Panc1 (cell line): ENCODE results near the gene VPS13A. TPM values are rescaled to one million over a fixed set of nuclear protein-coding genes. Genes with fewer than 3 reads are reported as not detected.

Experiments
- ATAC-seq: fragments of 200-7000 bp; cut with Tn5 transposase; 2 replicates; pipeline ENCODE4 v1.9.1; 2020; ENCODE audit warnings: mild to moderate bottlenecking, moderate library complexity
- BruUV-seq: library from RNA; stranded (reverse); fragments of 400-500 nt; replicated peaks from 2 replicates; lab custom pipeline; 2021; lab: Mats Ljungman, UMichigan
- CTCF ChIA-PET: fragments of 300-600 bp; sonication (Branson Sonifier 250); formaldehyde crosslinking; loops from one replicate; lab custom pipeline; 2022; ENCODE audit warnings: antibody characterized with exemption; lab: Charles Lee
- POLR2A ChIA-PET: fragments of 300-600 bp; sonication (Branson Sonifier 250); formaldehyde crosslinking; loops from one replicate; lab custom pipeline; 2022; ENCODE audit warnings: antibody characterized with exemption; lab: Charles Lee
- DNase-seq: peaks from one replicate; pipeline ENCODE4 v3.0.0-alpha.2; 2010; ENCODE audit warnings: low read depth, low spot score
- H3K27ac ChIP-seq: 2 replicates; pipeline ENCODE4 v1.5.1; 2011; ENCODE audit warnings: mild to moderate bottlenecking, low read length, inconsistent platforms
- H3K27me3 ChIP-seq: fragments of 200-500 bp; sonication (Bioruptor generic); 2 replicates; pipeline ENCODE4 v1.6.0; 2014; ENCODE audit warnings: low read length, inconsistent platforms; ENCODE audit not compliant: control insufficient read depth, insufficient read depth
- H3K36me3 ChIP-seq: fragments of 200-500 bp; sonication (Bioruptor generic); 2 replicates; pipeline ENCODE4 v1.5.1; 2014; ENCODE audit warnings: inconsistent platforms, mild to moderate bottlenecking, low read length, moderate library complexity; ENCODE audit not compliant: control insufficient read depth, insufficient read depth
- H3K4me1 ChIP-seq: 2 replicates; pipeline ENCODE4 v1.5.1; 2011; ENCODE audit warnings: inconsistent platforms, mild to moderate bottlenecking, low read length, moderate library complexity; ENCODE audit not compliant: control insufficient read depth, insufficient read depth
- H3K4me3 ChIP-seq, 2 experiments: 2 replicates each; pipeline ENCODE4 v1.5.1; 2011 to 2012; ENCODE audit warnings: low read depth in 2 of 2, low read length in 2 of 2, mild to moderate bottlenecking in 2 of 2, inconsistent platforms in 1 of 2, moderate library complexity in 1 of 2
- H3K9me3 ChIP-seq: fragments of 200-500 bp; sonication (Bioruptor generic); 2 replicates; pipeline ENCODE4 v1.5.1; 2014; ENCODE audit warnings: low read depth, mild to moderate bottlenecking, inconsistent platforms, low read length, moderate library complexity; ENCODE audit not compliant: control insufficient read depth, insufficient read depth
- CTCF ChIP-seq: fragments of 450-650 bp; IDR thresholded peaks from 2 replicates; pipeline ENCODE4 v1.5.1; 2017; ENCODE audit warnings: mild to moderate bottlenecking
- POLR2AphosphoS5 ChIP-seq: IDR thresholded peaks from 2 replicates; pipeline ENCODE4 v1.6.1; 2012; ENCODE audit warnings: mild to moderate bottlenecking, low read depth, low read length, moderate library complexity
- REST ChIP-seq, 2 experiments: IDR thresholded peaks; 2 replicates each; pipeline ENCODE4 v1.6.1; 2011 to 2012; ENCODE audit warnings: low read depth in 2 of 2, control low read depth in 1 of 2, low read length in 1 of 2, mild to moderate bottlenecking in 1 of 2, moderate library complexity in 1 of 2; ENCODE audit not compliant: insufficient read depth in 1 of 2
- SIN3A ChIP-seq: IDR thresholded peaks from 2 replicates; pipeline ENCODE4 v1.6.1; 2012; ENCODE audit warnings: low read depth, mild to moderate bottlenecking, low read length, moderate library complexity, borderline replicate concordance; ENCODE audit not compliant: insufficient read depth
- TCF7L2 ChIP-seq: IDR thresholded peaks from 2 replicates; pipeline ENCODE4 v1.6.1; 2011; ENCODE audit warnings: mild to moderate bottlenecking, low read depth, low read length, inconsistent platforms
- in situ Hi-C: cut with HindIII; loops from 2 replicates; pipeline ENCODE4 v1.10.0; 2016; ENCODE audit warnings: low sequenced_read_pairs, low pct_unique_long_range_greater_than_20kb
- intact Hi-C: fragments of 100-400 bp; cut with micrococcal nuclease; formaldehyde crosslinking; loops from one replicate; pipeline ENCODE4 v1.10.0; 2022; ENCODE audit not compliant: unreplicated experiment
- total RNA-seq: library from RNA; stranded (reverse); gene quantifications from one replicate; pipeline ENCODE4 v1.2.1, GENCODE V29; 2021; ENCODE audit not compliant: unreplicated experiment

The VPS13A gene
- total RNA-seq, 1 experiment from 2014 or later = 26.1 TPM

- DNase-seq (no peak), ATAC-seq (peak; percentile 72; the same call in 1 of the 2 replicates)
- CTCF ChIA-PET = interaction anchor here (1.4 kb wide), 1 partner anchor 296 kb away, joined by 3 read pairs; no protein-coding TSS in a partner anchor
- Histone ChIP-seq H3K36me3 (no peaks in the 10 kb centered on the region), H3K9me3 (no peaks in the 10 kb centered on the region), H3K27me3 (no peaks in the 10 kb centered on the region), H3K4me3 (no peak overlapping the region), H3K4me1 (no peaks in the 10 kb centered on the region), H3K27ac (no peak overlapping the region)
- intact Hi-C loops = loop anchor here (5.0 kb wide), 1 partner anchor 297 kb away; no protein-coding TSS in a partner anchor
- POLR2A ChIA-PET = no interaction called here
- BruUV-seq = no TSS peak
- in situ Hi-C loops = no loop called here
- TF ChIP-seq CTCF (peak; percentile 73), POLR2AphosphoS5 (no peak), SIN3A (no peak), REST (IDR thresholded peaks at IDR 0.05; ENCODE audit: insufficient read depth in 1 of 2, low read depth in 2 of 2, low read length in 1 of 2) (no peak), TCF7L2 (no peak)
Measured at GRCh38 chr9:77455312-77455927, 278.1 kb downstream of the VPS13A start.

GRCh38 chr9:77456829-77457437 is 279.6 kb downstream of the VPS13A start:
- in situ Hi-C loops (no loop called here), intact Hi-C loops (loop anchor here (5.0 kb wide), 1 partner anchor 295 kb away; no protein-coding TSS in a partner anchor)
- BruUV-seq = no TSS peak
- H3K4me1 ChIP-seq = no peaks in the 10 kb centered on the region
- H3K27me3 ChIP-seq = no peaks in the 10 kb centered on the region
- ChIA-PET POLR2A (no interaction called here), CTCF (interaction anchor here (0.6 to 1.6 kb wide), 6 partner anchors 23 to 665 kb away, joined by 3 to 11 read pairs (median 3); no protein-coding TSS in a partner anchor)
- no peak overlapping the region for H3K4me3 ChIP-seq
- H3K36me3 ChIP-seq = no peaks in the 10 kb centered on the region
- no peak overlapping the region for H3K27ac ChIP-seq
- no peaks in the 10 kb centered on the region for H3K9me3 ChIP-seq
- DNase-seq (peak; percentile 77), ATAC-seq (peak; percentile 78)
- TF ChIP-seq CTCF (peak; percentile 85), SIN3A (no peak)
